SHP77 treated with DMSO at 0.1 percent for 48 hours (cell line): ENCODE results near the gene MEIS2.

ENCODE experiments used
- DNase-seq: peaks from one replicate; lab custom pipeline; 2025; lab: John Stamatoyannopoulos, UW

Gene MEIS2

GRCh38 chr15:36879568-36880222, 220.7 kb downstream of the MEIS2 start:
- DNase-seq: no peak

GRCh38 chr15:36878684-36879262, 221.6 kb downstream of the MEIS2 start:
- no peak for DNase-seq

- no peak for DNase-seq
These were observed 222.3 kb downstream of the MEIS2 start for GRCh38 chr15:36877796-36878683.

- DNase-seq: no peak
These were observed 223.1 kb downstream of the MEIS2 start for GRCh38 chr15:36877294-36877693.

GRCh38 chr15:36875740-36876334, 224.5 kb downstream of the MEIS2 start:
- no peak for DNase-seq

GRCh38 chr15:36874930-36875329, 225.4 kb downstream of the MEIS2 start:
- no peak for DNase-seq

- DNase-seq: no peak
These were observed 232.9 kb downstream of the MEIS2 start for GRCh38 chr15:36867436-36867835.

- DNase-seq: no peak
These were observed 233.5 kb downstream of the MEIS2 start for GRCh38 chr15:36866896-36867295.

GRCh38 chr15:36863570-36863969, 236.8 kb downstream of the MEIS2 start:
- DNase-seq: no peak

- no peak for DNase-seq
These were observed 239.6 kb downstream of the MEIS2 start for GRCh38 chr15:36860792-36861191.

GRCh38 chr15:36858423-36858822, 241.9 kb downstream of the MEIS2 start:
- no peak for DNase-seq

- DNase-seq: no peak
These were observed 243.9 kb downstream of the MEIS2 start for GRCh38 chr15:36856339-36856973.

- DNase-seq: no peak
These were observed 249.5 kb downstream of the MEIS2 start for GRCh38 chr15:36850864-36851263.

GRCh38 chr15:36845270-36845669, 255.1 kb downstream of the MEIS2 start:
- DNase-seq: no peak

GRCh38 chr15:36844534-36844998, 255.8 kb downstream of the MEIS2 start:
- no peak for DNase-seq

- DNase-seq: no peak
These were observed 256.5 kb downstream of the MEIS2 start for GRCh38 chr15:36843822-36844221.

- DNase-seq: no peak
These were observed 259.2 kb downstream of the MEIS2 start for GRCh38 chr15:36841193-36841592.
